ENCODE data around the gene BHLHE23.

- TF ChIP-seq CTCF (IDR thresholded peaks at IDR 0.05) (no peak), EZH2 (IDR thresholded peaks at IDR 0.05) (no peak)
These were observed 19.0 kb upstream of the BHLHE23 start for GRCh38 chr20:63025534-63026331.
